NCI-H2107 treated with DMSO at 0.1 percent for 48 hours (cell line): Measurements from ENCODE around the gene HDLBP.
"Not testable (repeated sequence)": the region's sequence is repeated elsewhere in the genome, so short reads cannot be mapped to it uniquely, and the experiment has no call there.

ENCODE experiments used
- DNase-seq: peaks from one replicate; lab custom pipeline; 2025; ENCODE audit not compliant: unreplicated experiment; lab: John Stamatoyannopoulos, UW

HDLBP gene

DNA sequence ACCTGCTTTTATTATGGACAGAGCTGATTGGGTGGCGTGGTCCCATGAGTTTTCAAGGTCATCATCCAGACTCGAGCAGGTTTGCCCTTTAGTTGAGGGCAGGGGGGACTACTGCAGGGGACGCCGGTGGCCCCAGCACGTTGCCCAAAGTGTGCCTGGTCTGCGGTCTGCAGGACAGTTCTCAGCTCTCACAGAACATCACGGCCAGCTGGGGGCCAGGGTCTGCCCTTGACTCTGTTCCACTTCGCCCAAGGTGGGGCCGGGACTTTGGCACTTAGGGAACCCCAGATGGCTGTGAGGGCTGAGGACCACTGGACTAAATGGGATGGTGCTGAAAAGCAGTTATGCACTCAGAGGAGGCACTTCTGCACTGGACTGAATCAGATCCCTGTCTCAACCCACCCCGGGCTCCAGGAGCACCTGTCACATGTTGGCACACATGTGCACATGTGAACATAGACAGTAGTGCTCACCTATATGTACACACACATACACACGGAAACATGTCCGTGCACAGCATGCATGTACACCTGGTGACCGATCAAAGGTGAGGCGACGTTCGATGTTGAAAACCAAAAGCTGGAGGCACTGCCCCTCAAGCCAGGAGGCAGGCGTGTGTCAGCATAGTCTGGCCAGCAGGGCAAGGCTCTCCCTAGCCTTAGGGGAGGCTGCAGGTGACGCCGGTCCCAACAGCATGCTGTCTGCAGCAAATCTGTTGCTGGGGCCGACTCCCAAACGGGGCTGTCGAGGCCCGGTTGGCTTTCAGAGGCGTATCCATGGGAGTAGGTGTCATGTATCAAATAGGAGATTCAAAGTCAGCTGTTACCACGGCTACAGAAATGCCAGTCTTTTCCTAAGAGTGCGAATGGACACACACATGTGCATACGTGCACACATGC lies 116.8 kb downstream of the HDLBP start:
- no peak for DNase-seq

GRCh38 chr2:241197947-241198346 lies 117.5 kb downstream of the HDLBP start:
- DNase-seq = no peak

GRCh38 chr2:241197246-241197645 lies 118.2 kb downstream of the HDLBP start:
- not testable (repeated sequence) for DNase-seq

- DNase-seq = no peak
Measured at GRCh38 chr2:241195506-241196130, 119.9 kb downstream of the HDLBP start.

DNA sequence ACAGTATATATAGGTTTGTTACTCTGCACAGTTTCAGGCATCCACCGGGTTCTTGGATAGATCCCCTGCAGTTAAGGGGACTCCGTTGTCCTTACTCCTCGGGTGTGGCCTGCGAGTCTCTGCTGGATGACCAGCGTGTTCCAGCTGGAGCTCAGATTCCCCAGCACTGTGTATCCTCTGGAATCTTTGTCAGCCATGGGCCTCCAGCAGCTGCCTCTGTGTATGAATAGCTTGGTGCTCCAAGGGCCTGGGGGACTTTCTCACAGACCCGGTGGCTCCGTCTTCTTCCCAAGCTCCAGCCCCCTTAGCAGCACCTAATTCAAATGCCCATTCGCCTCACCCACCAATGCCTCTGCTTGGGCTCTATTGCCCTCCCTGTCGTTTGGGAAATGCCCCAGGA lies 120.7 kb downstream of the HDLBP start:
- no peak for DNase-seq

DNA sequence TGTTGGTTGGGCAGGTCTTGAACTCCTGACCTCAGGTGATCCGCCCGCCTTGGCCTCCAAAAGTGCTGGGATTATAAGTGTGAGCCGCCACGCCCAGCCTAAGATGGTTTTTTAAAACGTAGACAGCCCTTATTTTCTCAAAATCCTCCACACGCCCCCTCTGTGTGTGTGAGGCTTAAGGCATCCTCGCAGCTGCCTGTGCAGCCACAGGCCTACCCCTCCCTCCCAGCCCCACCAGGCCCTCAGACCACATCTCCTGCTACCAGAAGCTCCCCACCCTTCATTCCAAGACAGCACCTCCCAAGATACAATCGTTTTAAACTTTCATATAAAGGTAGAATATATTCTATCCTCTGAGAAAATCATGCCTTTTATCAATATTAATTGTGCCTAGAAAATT lies 122.2 kb downstream of the HDLBP start:
- no peak for DNase-seq

DNA sequence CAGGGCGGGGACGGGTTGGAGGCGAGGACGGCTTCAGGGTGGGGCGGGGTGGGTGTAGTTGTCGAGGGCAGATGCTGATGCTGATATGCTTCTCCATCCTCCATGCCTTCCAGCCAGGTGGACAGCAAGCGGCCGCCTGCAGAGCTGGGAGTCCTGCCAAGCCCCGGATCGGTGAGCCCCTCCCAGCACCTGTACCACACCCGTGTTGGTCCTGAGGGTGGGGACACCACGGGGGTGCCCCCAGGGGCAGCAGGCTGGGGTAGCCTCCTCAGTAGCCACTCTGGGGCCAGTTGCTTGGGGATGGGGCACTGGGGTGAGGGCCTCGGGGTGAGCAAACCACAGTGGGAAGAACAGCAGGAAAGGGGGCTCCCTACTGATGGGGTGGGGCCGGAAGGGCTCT lies 124.4 kb downstream of the HDLBP start:
- no peak for DNase-seq

DNA sequence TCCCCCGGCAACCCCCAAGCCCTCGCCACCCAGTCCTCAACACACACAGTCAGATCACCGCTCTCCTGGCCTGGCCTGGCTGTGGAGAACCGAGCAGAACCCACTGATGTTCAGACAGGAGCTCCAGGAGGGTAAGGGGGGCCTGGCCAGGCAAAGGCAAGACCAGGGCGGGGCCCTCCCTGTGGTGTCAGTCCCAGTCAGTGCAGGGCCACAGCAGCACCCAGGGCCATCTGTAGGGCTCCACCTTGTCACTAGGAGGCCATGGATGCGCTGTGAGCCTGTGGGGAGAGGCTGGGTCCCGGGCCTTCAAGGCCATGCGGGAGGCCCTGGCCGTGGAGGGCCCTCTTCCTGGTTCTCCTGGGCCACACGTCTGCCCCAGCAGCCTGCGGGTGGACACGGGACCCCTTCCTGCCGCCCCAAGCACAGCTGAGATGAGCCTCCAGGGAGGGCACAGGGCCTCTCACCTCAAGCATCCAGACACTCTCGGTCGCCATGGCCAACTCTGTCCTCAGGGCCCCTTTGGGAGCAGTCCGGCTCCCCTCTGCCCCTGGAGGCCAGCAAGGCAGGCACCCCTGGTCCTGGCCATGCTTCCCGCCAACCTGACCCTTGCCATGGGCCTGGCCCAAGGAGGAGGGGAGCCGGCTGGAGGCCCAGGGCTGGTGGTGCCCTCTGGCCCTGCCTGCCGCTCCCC lies 125.0 kb downstream of the HDLBP start:
- DNase-seq = no peak

DNA sequence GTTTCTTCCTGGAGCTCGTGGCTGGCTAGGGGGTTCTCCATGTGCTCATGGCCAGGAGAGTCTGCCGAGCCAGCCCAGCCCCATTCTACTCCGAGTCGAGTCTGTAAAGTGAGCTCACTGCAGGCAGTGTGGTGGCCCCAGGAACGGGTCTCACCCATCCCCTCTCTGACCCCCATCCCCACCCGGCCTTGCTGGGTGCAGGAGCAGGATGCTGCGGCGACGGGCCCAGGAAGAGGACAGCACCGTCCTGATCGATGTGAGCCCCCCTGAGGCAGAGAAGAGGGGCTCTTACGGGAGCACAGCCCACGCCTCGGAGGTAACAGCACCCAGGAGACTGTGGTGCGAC lies 125.6 kb downstream of the HDLBP start:
- no peak for DNase-seq

DNA sequence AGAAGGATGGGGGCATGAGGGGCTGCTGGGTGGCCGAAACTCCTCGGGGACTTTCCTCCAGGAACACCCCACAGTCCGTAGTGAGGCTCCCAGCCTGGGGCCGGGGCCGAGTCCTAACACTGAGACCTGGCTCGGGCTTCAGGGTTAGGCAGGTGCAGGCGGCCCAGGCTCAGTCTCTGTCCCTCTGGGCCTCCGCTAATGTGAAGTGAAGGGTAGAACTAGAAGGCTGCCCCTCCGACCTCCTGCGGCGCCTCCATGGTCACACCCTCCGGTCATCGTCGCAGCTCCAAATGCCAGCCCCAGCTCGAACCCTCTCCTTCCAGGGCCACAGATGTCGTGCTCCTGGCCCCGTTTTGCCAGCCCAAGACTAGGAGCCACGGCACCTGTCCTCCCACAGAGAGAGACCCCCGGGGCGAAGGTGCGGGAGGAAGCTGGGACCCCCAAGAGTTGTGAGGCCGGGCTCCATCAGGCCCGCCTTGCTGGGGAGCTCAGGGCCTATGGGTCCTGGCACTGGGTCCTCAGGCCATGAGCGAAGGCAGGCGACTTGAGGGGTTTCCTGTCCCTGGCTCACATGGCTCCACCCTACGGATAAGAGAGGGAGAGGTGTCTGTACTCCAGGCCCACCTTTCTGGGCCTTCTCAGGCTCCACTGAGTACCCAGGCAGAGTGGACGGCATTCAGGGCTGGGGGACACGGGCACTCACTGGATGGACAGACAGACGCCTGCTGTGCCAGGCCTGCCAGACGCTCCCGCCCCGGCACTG lies 126.2 kb downstream of the HDLBP start:
- no peak for DNase-seq

DNA sequence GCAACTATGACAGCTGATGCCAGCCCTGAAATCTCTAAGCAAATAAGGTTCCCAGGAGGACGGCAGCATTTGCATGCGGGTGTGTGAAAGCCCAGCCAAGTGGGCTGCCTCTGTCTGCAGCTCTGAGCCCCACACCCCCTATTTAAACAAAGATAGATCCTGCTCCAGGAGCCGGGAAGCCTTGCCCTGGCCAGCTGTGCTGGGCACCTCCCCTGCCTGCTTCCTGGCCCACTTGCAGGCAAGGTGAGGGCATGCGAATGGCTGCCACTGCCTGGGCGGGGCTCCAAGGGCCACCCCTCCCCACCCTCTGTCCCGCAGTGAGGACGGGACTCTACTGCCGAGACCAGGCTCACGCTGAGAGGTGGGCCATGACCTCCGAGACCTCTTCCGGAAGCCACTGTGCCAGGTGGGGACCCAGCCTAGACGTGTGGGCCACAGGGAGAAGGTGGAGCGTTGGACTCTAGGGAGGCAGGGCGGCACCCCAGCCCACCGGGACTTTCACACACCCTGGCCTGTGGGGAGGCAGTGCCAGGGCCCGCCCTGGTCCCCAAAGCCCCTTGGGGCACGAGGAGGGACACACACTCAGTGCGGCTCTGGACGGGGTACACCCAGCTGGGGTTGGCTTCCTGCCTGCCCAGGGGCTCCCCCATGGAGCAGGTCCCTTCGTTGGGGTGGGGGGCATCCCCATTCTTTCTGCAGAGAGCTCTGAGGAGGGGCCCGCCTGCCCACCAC lies 126.9 kb downstream of the HDLBP start, which contains the start of gene ANO7:
TSS of gene ANO7 (plus strand) at position 317 of the 732 bp plus-strand sequence. CDS start 1,387 bp downstream, outside the sequence.
- no peak for DNase-seq

DNA sequence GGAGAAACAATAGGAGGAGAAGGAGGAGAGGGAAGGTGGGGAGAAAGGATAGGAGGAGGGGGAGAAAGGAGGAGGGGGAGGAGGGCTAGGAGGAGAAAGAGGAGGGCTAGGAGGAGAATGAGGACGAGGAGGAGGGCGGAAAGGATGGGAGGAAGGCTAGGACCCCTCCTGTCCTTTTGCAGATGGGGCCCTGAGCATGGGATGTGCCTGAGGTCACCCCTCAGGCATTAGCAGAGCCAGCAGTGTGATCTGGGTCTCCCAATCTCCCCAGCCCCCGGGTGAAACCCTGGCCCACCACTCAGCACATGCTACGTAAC lies 127.6 kb downstream of the HDLBP start:
- DNase-seq = no peak

DNA sequence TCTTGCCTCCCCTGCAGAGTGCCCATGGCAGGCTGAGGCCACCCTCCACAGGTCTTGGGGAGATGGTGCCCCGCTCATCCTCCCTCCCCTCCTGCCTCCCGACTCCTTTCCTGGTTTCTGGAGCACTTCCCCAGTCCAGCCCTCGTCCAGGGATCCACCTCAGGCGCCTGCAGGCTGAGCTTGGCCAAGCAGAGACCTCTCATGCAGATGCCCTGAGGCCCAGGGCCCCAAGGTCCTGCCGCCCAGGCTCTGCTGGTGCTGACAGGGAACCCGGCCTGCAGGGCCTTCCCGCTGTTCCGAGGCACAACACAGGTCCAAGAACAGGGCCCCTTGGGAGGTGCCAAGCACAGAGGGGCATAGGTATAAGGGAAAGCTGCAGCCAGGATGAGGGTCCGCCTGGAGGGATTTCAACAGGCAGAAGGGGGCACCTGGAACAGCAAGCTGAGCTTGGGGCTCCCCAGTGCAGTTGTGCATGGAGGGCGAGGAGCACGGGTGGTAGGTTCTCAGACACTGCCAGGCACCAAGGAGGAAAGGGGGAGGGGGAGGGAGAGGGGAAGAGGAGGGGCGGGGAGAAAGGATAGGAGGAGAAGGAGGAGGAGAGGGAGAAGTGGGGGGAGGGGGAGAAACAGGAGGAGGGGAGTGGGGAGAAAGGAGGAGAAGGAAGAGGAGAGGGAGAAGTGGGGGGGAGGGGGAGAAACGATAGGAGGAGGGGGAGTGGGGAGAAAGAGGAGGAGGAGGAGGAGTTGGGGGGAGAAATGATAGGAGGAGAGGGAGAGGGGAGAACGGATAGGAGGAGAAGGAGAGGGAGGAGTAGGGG lies 128.2 kb downstream of the HDLBP start:
- DNase-seq = no peak

DNA sequence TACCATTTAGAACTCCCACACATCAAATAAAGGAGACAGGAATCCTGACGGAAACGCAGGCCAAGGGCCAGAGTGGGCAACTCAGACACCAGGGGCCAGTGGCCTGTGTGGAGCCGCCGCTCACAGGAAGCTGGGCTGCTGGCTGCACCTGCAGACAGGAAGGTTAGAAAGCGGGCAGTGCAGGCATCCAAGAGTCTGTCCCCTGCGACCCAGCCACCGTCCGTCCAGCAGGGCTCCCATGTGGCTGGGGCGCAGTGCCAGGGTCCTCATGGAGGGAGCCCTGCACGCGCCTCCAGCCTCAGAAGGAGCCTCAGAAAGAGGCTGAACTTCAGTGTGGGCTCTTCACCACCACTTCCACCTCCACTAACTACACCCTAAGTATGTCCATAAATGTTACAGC lies 129.5 kb downstream of the HDLBP start:
- DNase-seq = no peak

DNA sequence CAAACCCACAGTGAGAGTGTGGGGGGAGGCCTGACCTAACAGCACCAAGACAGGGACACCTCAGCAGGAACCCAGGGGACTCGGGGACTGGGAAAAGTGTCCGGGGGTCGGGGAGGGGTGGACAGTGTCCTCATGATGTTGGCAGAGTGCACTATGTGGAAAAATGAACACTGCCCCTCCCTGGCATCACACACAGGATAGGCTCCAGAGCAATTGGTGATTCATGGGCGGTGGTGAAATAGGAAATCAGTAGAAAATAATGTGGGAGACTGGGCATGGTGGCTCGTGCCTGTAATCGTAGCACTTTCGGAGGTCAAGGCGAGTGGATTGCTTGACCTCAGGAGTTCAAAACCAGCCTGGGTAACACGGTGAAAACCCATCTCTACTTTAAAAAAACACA lies 130.6 kb downstream of the HDLBP start:
- DNase-seq = no peak

GRCh38 chr2:241183221-241183620 lies 132.3 kb downstream of the HDLBP start:
- DNase-seq = no peak

GRCh38 chr2:241182531-241183133 lies 132.8 kb downstream of the HDLBP start:
- no peak for DNase-seq

DNA sequence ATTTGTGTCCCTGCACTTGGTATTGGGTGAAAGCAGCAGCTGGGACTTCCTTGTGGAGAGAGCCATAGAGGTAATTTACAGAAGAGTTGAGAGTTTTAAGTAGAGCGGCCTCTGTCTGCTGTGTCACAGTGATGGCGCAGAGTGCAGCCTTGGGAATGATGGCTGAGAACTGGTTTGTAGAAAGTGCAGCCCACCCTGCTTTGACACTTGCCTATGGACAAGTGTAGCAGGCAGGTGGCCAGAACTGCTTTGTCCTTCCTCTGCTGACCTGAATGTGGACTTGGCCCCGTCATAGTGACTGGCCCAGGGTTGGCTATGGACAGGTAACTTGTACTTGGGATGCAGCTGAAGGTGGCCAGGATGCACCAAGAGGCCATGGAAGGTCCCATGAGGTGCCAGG lies 133.3 kb downstream of the HDLBP start:
- no peak for DNase-seq

GRCh38 chr2:241180495-241180894 lies 135.0 kb downstream of the HDLBP start:
- DNase-seq = no peak
